ENCODE data around the gene NAPSA. TPM values are rescaled to one million over a fixed set of nuclear protein-coding genes. Genes with fewer than 3 reads are reported as not detected.

The NAPSA gene
- total RNA-seq, 2 donors from 2014 or later: 0.85 to 5.0 TPM

DNA sequence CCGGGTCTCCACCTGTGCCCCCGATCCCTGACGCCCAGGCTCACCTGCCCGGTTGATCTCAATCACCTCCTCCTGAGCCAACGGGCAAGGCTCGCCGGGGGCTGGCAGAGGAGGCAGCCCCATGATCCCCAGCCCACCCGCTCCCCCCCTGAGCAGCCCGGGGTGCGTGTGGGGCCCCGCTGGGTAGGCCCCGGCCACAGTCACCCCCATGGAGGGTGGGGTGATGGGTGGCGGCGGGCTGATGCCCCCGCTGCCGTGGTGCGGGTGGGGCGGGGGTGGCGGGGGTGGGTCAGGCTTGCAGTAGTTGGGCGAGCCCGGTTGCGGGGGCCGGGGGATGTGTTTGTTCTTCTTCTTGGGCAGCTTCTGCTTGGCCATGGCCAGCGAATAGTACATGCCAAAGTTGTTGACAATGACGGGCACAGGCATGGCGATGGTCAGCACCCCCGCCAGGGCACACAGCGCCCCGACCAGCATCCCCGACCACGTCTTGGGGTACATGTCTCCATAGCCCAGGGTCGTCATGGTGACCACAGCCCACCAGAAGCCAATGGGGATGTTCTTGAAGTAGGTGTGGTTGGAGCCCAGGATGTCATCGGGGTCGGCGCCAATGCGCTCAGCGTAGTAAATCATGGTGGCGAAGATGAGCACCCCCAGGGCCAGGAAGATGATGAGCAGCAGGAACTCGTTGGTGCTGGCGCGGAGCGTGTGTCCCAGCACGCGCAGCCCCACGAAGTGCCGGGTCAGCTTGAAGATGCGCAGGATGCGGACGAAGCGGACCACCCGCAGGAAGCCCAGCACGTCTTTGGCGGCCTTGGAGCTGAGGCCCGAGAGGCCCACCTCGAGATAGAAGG lies 42.3 kb downstream of the NAPSA start:
- no peaks in the 10 kb centered on the region for H3K27me3 ChIP-seq (replicated peaks; ENCODE audit: insufficient read depth)
- peaks cover 10% of the 10 kb centered on the region for H3K4me1 ChIP-seq (replicated peaks)
- WGBS: 94% methylated on average over 44 of the region's 55 CpGs
- no peaks in the 10 kb centered on the region for H3K9me3 ChIP-seq
- DNase-seq (ENCODE audit: low spot score): no peak
- H3K4me3 ChIP-seq: no peak overlapping the region
- no peak overlapping the region for H3K27ac ChIP-seq
- intact Hi-C loops (cut with DNase I): no loop called here
- TF ChIP-seq POLR2AphosphoS5 (IDR thresholded peaks at IDR 0.05) (no peak), POLR2A (IDR thresholded peaks at IDR 0.05) (no peak)
- H3K36me3 ChIP-seq: no peaks in the 10 kb centered on the region

DNA sequence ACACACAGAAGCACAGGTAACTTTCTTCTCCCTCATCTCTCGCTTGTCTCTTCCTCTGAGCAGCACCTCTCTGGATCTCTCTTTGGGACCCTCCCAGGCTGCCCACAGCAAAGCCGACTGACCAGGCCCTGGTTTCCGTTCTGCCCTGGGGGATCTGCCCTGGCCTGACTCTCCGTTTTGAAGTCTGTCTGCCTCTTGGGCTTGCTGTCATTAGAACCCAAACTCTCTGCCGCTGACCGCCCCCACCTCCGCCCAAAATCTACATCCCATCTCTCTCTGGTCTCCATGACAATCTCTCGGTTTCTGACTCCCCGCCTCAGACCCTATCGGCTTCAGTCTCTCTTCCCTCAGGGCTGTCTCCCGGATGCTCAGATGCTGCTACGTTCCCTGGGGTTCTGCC lies 43.2 kb downstream of the NAPSA start:
- WGBS: 84% methylated on average over 12 of the region's 12 CpGs
- intact Hi-C loops (cut with DNase I): no loop called here
- Histone ChIP-seq H3K27me3 (replicated peaks; ENCODE audit: insufficient read depth) (no peaks in the 10 kb centered on the region), H3K36me3 (no peaks in the 10 kb centered on the region), H3K9me3 (no peaks in the 10 kb centered on the region), H3K4me3 (no peak overlapping the region), H3K27ac (no peak overlapping the region), H3K4me1 (replicated peaks) (peaks cover 10% of the 10 kb centered on the region)
- TF ChIP-seq POLR2A (IDR thresholded peaks at IDR 0.05) (no peak), POLR2AphosphoS5 (IDR thresholded peaks at IDR 0.05) (no peak)
- TF ChIP-seq, protein P1, sequence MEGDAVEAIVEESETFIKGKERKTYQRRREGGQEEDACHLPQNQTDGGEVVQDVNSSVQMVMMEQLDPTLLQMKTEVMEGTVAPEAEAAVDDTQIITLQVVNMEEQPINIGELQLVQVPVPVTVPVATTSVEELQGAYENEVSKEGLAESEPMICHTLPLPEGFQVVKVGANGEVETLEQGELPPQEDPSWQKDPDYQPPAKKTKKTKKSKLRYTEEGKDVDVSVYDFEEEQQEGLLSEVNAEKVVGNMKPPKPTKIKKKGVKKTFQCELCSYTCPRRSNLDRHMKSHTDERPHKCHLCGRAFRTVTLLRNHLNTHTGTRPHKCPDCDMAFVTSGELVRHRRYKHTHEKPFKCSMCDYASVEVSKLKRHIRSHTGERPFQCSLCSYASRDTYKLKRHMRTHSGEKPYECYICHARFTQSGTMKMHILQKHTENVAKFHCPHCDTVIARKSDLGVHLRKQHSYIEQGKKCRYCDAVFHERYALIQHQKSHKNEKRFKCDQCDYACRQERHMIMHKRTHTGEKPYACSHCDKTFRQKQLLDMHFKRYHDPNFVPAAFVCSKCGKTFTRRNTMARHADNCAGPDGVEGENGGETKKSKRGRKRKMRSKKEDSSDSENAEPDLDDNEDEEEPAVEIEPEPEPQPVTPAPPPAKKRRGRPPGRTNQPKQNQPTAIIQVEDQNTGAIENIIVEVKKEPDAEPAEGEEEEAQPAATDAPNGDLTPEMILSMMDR (IDR thresholded peaks at IDR 0.05): no peak
- DNase-seq (ENCODE audit: low spot score): no peak

DNA sequence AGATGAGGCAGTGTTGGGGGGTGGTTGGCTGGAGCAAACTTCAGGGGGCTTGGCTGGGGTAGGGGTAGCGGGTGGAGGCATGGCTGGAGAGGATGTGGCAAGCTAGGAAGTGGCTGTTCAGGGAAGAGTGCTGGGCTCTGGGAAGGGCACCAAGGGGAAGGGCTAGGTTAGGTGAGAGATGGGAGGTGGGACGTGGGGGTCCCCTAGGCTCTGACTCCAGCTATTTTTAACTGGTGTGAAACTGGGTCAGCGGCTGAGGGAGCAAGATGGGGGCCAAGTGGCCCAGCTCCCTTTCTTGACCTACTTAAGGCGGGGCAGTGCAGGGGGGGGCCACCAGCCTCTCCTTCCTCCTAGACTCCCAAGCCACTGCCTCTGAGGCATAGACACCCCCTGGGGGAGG lies 43.6 kb downstream of the NAPSA start:
- Histone ChIP-seq H3K9me3 (no peaks in the 10 kb centered on the region), H3K27me3 (replicated peaks; ENCODE audit: insufficient read depth) (no peaks in the 10 kb centered on the region), H3K36me3 (no peaks in the 10 kb centered on the region), H3K4me1 (replicated peaks) (peaks cover 10% of the 10 kb centered on the region), H3K27ac (no peak overlapping the region), H3K4me3 (no peak overlapping the region)
- WGBS: 87% methylated on average over 3 of the region's 4 CpGs
- TF ChIP-seq, protein P1 (IDR thresholded peaks at IDR 0.05): no peak
- no peak for TF ChIP-seq POLR2AphosphoS5 (IDR thresholded peaks at IDR 0.05)
- intact Hi-C loops (cut with DNase I): no loop called here
- DNase-seq (ENCODE audit: low spot score): no peak

DNA sequence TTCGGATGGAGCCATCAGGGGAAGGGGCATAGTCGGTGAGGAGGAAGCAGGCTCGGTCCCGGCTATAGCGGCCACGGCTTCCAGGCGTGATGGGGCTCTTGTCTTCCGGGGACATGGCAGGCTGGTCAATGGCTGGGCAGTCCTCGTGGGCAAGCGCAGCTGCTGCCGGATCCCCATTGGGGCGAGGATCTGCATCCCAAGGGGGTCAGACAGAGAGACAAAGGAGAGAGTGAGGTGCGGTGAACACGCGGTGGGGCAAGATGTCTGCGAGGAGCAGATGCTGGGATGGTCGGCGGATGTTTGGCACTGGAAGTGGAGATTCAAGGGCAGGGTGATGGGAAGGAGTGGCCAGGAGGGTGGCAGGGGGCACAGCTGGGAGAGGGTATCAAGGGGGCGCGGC lies 44.8 kb downstream of the NAPSA start:
- intact Hi-C loops (cut with DNase I): no loop called here
- no peak overlapping the region for H3K27ac ChIP-seq
- DNase-seq (ENCODE audit: low spot score): no peak
- no peaks in the 10 kb centered on the region for H3K36me3 ChIP-seq
- H3K4me3 ChIP-seq: no peak overlapping the region
- H3K9me3 ChIP-seq: no peaks in the 10 kb centered on the region
- no peak for TF ChIP-seq POLR2A (IDR thresholded peaks at IDR 0.05)
- TF ChIP-seq POLR2AphosphoS5 (IDR thresholded peaks at IDR 0.05): no peak
- TF ChIP-seq, protein P1 (IDR thresholded peaks at IDR 0.05): no peak
- WGBS: 90% methylated on average over 18 of the region's 20 CpGs
- H3K4me1 ChIP-seq (replicated peaks): peaks cover 4% of the 10 kb centered on the region
- H3K27me3 ChIP-seq (replicated peaks; ENCODE audit: insufficient read depth): no peaks in the 10 kb centered on the region

DNA sequence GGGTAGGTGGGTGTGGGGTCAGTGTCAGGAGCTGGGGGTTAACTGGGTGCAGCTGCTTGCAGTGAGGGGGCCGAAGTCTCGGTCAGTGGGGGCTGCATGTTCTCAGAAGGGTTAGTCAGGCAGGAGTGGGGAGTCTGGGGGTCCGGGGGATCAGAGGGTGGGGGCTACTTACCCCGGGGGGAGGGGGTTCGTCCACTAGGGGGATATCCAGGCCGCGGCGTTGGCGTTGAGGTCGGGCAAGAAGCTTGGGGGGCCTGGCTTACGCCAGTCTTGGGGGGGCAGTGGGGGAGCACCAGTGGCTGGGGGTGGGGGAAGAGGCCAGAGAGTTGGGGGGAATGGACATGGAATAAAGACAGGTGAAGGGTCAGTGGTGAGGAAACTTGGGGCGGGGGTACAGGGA lies 45.4 kb downstream of the NAPSA start:
- Histone ChIP-seq H3K27me3 (replicated peaks; ENCODE audit: insufficient read depth) (no peaks in the 10 kb centered on the region), H3K36me3 (no peaks in the 10 kb centered on the region), H3K9me3 (no peaks in the 10 kb centered on the region), H3K4me1 (replicated peaks) (peaks cover under 1% of the 10 kb centered on the region), H3K4me3 (no peak overlapping the region), H3K27ac (no peak overlapping the region)
- no peak for DNase-seq (ENCODE audit: low spot score)
- intact Hi-C loops (cut with DNase I): no loop called here
- WGBS: 85% methylated on average over 12 of the region's 12 CpGs
- TF ChIP-seq, protein P1 (IDR thresholded peaks at IDR 0.05): no peak
- no peak for TF ChIP-seq POLR2A (IDR thresholded peaks at IDR 0.05)
- TF ChIP-seq POLR2AphosphoS5 (IDR thresholded peaks at IDR 0.05): no peak

All from prostate gland (tissue), 2 donors.